ENCODE data around the gene TRPM8.

Gene TRPM8

GRCh38 chr2:233977296-233977837 lies 60.2 kb downstream of the TRPM8 start:
- no peaks in the 10 kb centered on the region for H3K27me3 ChIP-seq (ENCODE audit: control insufficient read depth in 1 of 2, insufficient read depth in 2 of 2, low read length in 2 of 2)
- no peak overlapping the region for H3K9ac ChIP-seq (ENCODE audit: low read length)
- H3K36me3 ChIP-seq (ENCODE audit: insufficient read depth, low read length), result no peaks in the 10 kb centered on the region
- no peak overlapping the region for H3K4me3 ChIP-seq (ENCODE audit: low read depth in 1 of 2, low read length in 2 of 2)
- H3K27ac ChIP-seq (ENCODE audit: low read depth, low read length), result no peak overlapping the region
- no peaks in the 10 kb centered on the region for H3K9me3 ChIP-seq (ENCODE audit: low read length)
- no peaks in the 10 kb centered on the region for H3K4me1 ChIP-seq (ENCODE audit: insufficient read depth, low read length)

- Histone ChIP-seq H3K27me3 (ENCODE audit: control insufficient read depth in 1 of 2, insufficient read depth in 2 of 2, low read length in 2 of 2) (no peaks in the 10 kb centered on the region), H3K9me3 (ENCODE audit: low read length) (no peaks in the 10 kb centered on the region), H3K36me3 (ENCODE audit: insufficient read depth, low read length) (no peaks in the 10 kb centered on the region), H3K4me3 (ENCODE audit: low read depth in 1 of 2, low read length in 2 of 2) (no peak overlapping the region), H3K9ac (ENCODE audit: low read length) (no peak overlapping the region), H3K4me1 (ENCODE audit: insufficient read depth, low read length) (no peaks in the 10 kb centered on the region), H3K27ac (ENCODE audit: low read depth, low read length) (no peak overlapping the region)
Measured at GRCh38 chr2:233979748-233980147, 62.6 kb downstream of the TRPM8 start.

GRCh38 chr2:233980955-233981561 lies 63.9 kb downstream of the TRPM8 start:
- no peak overlapping the region for H3K4me3 ChIP-seq (ENCODE audit: low read depth in 1 of 2, low read length in 2 of 2)
- no peaks in the 10 kb centered on the region for H3K4me1 ChIP-seq (ENCODE audit: insufficient read depth, low read length)
- H3K27ac ChIP-seq (ENCODE audit: low read depth, low read length), result no peak overlapping the region

DNA sequence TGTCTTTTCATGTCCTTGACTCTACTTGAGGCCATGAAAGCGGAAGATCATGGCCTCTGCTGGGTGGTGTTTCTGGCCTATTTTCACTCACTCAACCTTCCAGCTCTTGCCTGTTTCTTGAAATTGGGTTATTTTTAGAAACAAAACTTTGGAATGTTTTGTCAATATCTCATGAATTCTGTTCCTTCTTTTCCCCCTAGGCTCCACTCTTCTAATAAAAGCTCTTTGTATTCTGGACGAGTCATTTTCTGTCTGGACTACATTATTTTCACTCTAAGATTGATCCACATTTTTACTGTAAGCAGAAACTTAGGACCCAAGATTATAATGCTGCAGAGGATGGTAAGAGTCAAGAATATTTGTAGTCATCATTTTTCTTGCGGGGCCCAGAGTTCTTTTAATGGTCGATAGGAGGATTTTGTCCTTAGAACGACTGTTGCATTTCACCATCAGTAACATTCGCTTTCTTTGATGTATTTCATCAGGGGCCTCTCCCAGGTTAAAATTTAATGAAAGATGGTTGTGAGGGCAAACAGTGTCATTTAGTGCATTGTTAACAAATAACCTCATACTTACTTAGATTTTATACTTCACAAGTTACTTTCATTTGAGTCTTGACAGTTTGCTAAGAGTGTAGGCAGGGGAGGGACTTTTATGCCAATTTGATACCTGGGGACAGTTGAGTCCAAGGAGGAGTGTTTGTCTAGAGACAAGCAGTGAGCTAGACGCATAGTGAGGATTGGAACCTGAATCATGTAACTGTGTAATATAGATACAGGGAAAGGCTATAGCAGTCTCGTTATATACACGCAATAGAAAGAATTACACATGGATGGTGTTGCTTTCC lies 64.6 kb downstream of the TRPM8 start:
- Histone ChIP-seq H3K4me1 (ENCODE audit: insufficient read depth, low read length) (no peaks in the 10 kb centered on the region), H3K27ac (ENCODE audit: low read depth, low read length) (no peak overlapping the region), H3K9ac (ENCODE audit: low read length) (no peak overlapping the region), H3K4me3 (ENCODE audit: low read depth in 1 of 2, low read length in 2 of 2) (no peak overlapping the region), H3K9me3 (ENCODE audit: low read length) (no peaks in the 10 kb centered on the region), H3K36me3 (ENCODE audit: insufficient read depth, low read length) (no peaks in the 10 kb centered on the region), H3K27me3 (ENCODE audit: control insufficient read depth in 1 of 2, insufficient read depth in 2 of 2, low read length in 2 of 2) (no peaks in the 10 kb centered on the region)

More at GRCh38 chr2:233980955-233981561, 63.9 kb downstream of the TRPM8 start:
- no peak overlapping the region for H3K9ac ChIP-seq (ENCODE audit: low read length)
- no peaks in the 10 kb centered on the region for H3K36me3 ChIP-seq (ENCODE audit: insufficient read depth, low read length)
- no peaks in the 10 kb centered on the region for H3K9me3 ChIP-seq (ENCODE audit: low read length)
- no peaks in the 10 kb centered on the region for H3K27me3 ChIP-seq (ENCODE audit: control insufficient read depth in 1 of 2, insufficient read depth in 2 of 2, low read length in 2 of 2)

GRCh38 chr2:233982421-233983121 lies 65.4 kb downstream of the TRPM8 start:
- Histone ChIP-seq H3K36me3 (ENCODE audit: insufficient read depth, low read length) (no peaks in the 10 kb centered on the region), H3K9ac (ENCODE audit: low read length) (no peak overlapping the region), H3K27ac (ENCODE audit: low read depth, low read length) (no peak overlapping the region), H3K27me3 (ENCODE audit: control insufficient read depth in 1 of 2, insufficient read depth in 2 of 2, low read length in 2 of 2) (no peaks in the 10 kb centered on the region), H3K9me3 (ENCODE audit: low read length) (no peaks in the 10 kb centered on the region), H3K4me3 (ENCODE audit: low read depth in 1 of 2, low read length in 2 of 2) (no peak overlapping the region), H3K4me1 (ENCODE audit: insufficient read depth, low read length) (no peaks in the 10 kb centered on the region)

GRCh38 chr2:233983445-233983844 lies 66.3 kb downstream of the TRPM8 start:
- Histone ChIP-seq H3K4me3 (ENCODE audit: low read depth in 1 of 2, low read length in 2 of 2) (no peak overlapping the region), H3K9me3 (ENCODE audit: low read length) (no peaks in the 10 kb centered on the region), H3K36me3 (ENCODE audit: insufficient read depth, low read length) (no peaks in the 10 kb centered on the region), H3K9ac (ENCODE audit: low read length) (no peak overlapping the region), H3K27ac (ENCODE audit: low read depth, low read length) (no peak overlapping the region), H3K4me1 (ENCODE audit: insufficient read depth, low read length) (no peaks in the 10 kb centered on the region), H3K27me3 (ENCODE audit: control insufficient read depth in 1 of 2, insufficient read depth in 2 of 2, low read length in 2 of 2) (no peaks in the 10 kb centered on the region)

DNA sequence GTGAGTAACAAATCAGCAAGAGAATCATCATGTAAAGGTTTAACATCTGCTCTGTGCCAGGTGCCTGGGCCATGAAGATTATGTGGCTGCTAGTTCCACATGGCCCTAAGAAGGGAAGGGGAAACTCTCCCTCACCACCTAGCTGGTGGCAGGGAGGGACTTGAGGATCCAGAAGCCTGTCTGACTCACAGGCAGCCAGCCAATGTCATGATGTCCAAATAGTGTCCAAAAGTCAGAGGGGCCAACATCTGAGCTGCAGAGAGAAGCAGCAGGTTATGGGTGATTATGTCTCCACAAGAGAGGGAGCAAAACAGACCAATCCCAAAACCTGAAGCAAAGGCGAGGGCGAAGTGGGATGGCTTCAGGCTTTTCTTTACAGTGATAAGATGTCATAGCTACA lies 71.4 kb downstream of the TRPM8 start:
- no peak overlapping the region for H3K4me3 ChIP-seq (ENCODE audit: low read depth in 1 of 2, low read length in 2 of 2)
- no peaks in the 10 kb centered on the region for H3K9me3 ChIP-seq (ENCODE audit: low read length)
- H3K4me1 ChIP-seq (ENCODE audit: insufficient read depth, low read length), result no peaks in the 10 kb centered on the region
- peaks cover 0 to 9% of the 10 kb centered on the region in 2 donors for H3K27me3 ChIP-seq (ENCODE audit: control insufficient read depth in 1 of 2, insufficient read depth in 2 of 2, low read length in 2 of 2)
- H3K9ac ChIP-seq (ENCODE audit: low read length), result no peak overlapping the region
- H3K36me3 ChIP-seq (ENCODE audit: insufficient read depth, low read length), result no peaks in the 10 kb centered on the region
- no peak overlapping the region for H3K27ac ChIP-seq (ENCODE audit: low read depth, low read length)

DNA sequence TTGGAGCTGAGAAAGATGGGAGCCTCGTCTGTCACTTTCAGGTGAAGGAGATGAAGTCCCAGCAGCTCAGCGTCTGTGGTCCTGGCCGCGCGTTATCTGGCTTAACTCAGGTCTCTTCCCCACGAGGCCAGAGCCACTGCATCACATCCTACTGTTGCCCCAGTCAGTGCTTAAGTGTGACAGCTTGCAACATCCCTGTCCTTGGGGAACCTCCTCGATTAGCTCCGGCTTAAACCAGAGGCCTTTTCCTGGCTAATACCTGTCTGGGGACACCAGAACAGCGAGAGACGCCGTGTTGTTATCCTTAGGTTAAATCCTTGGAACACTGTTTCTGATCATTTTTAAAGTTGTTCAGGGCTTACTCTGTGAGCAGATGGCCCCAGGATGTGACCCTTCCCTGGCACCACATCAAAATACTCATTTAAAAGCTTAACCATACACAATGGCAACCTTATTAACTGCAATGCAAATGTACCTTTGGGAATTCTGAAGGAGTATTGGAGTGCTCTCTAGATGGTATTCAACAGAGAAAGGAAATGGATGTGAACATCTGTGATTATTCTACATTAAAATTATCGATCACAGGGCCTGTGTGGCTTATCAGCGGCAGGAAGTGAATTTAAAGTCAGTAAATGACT lies 72.2 kb downstream of the TRPM8 start:
- Histone ChIP-seq H3K9me3 (ENCODE audit: low read length) (no peaks in the 10 kb centered on the region), H3K4me1 (ENCODE audit: insufficient read depth, low read length) (no peaks in the 10 kb centered on the region), H3K9ac (ENCODE audit: low read length) (no peak overlapping the region), H3K36me3 (ENCODE audit: insufficient read depth, low read length) (no peaks in the 10 kb centered on the region), H3K27ac (ENCODE audit: low read depth, low read length) (no peak overlapping the region), H3K4me3 (ENCODE audit: low read depth in 1 of 2, low read length in 2 of 2) (no peak overlapping the region), H3K27me3 (ENCODE audit: control insufficient read depth in 1 of 2, insufficient read depth in 2 of 2, low read length in 2 of 2) (peaks cover 0 to 9% of the 10 kb centered on the region in 2 donors)

DNA sequence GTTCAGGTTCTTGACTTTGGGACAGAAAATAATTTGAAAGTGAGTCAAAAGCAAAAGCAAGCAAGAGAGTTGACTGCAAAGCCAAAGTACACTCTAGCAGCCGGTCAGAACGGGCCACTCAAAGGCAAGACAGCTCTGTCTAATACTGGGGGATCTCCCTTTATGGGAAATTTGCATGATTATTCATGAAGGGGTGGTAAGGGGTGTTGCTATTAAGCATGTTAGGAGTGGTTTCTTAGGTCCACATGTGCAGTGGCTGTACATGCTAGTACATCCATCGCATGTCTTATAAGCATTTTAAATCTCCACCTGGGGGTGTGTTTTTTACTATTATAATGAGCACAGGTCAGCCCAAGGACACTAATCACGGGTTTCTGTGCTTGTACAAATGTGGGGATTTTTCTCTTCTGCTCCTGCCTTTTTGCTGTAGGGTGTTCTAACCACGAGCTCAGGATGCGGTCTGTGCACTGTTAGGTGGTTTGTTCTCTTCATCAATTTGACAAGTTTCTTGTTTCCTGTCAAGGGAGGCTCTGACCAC lies 73.2 kb downstream of the TRPM8 start:
- Histone ChIP-seq H3K9me3 (ENCODE audit: low read length) (no peaks in the 10 kb centered on the region), H3K9ac (ENCODE audit: low read length) (no peak overlapping the region), H3K4me3 (ENCODE audit: low read depth in 1 of 2, low read length in 2 of 2) (no peak overlapping the region), H3K4me1 (ENCODE audit: insufficient read depth, low read length) (no peaks in the 10 kb centered on the region), H3K27ac (ENCODE audit: low read depth, low read length) (no peak overlapping the region), H3K27me3 (ENCODE audit: control insufficient read depth in 1 of 2, insufficient read depth in 2 of 2, low read length in 2 of 2) (peaks cover 0 to 9% of the 10 kb centered on the region in 2 donors), H3K36me3 (ENCODE audit: insufficient read depth, low read length) (no peaks in the 10 kb centered on the region)

GRCh38 chr2:233991196-233991595 lies 74.0 kb downstream of the TRPM8 start:
- Histone ChIP-seq H3K9ac (ENCODE audit: low read length) (no peak overlapping the region), H3K4me1 (ENCODE audit: insufficient read depth, low read length) (no peaks in the 10 kb centered on the region), H3K27ac (ENCODE audit: low read depth, low read length) (no peak overlapping the region), H3K9me3 (ENCODE audit: low read length) (no peaks in the 10 kb centered on the region), H3K27me3 (ENCODE audit: control insufficient read depth in 1 of 2, insufficient read depth in 2 of 2, low read length in 2 of 2) (peaks cover 0 to 9% of the 10 kb centered on the region in 2 donors), H3K36me3 (ENCODE audit: insufficient read depth, low read length) (no peaks in the 10 kb centered on the region), H3K4me3 (ENCODE audit: low read depth in 1 of 2, low read length in 2 of 2) (no peak overlapping the region)
